Keratinocyte (primary cell): ENCODE data around the gene VPS9D1. TPM values are rescaled to one million over a fixed set of nuclear protein-coding genes. Genes with fewer than 3 reads are reported as not detected.
"Not testable (repeated sequence)": the region's sequence is repeated elsewhere in the genome, so short reads cannot be mapped to it uniquely, and the experiment has no call there.

Experiments
- DNase-seq: peaks from one replicate; pipeline ENCODE4 v3.0.0-alpha.2; 2011; ENCODE audit warnings: low read depth, missing footprints, low spot score
- FAIRE-seq: peaks from 2 replicates; lab custom pipeline; 2011; peaks lifted over from hg19 to GRCh38; lab: Jason Lieb, UNC
- H2AFZ ChIP-seq: 2 replicates; pipeline ENCODE4 v1.6.0; 2012; ENCODE audit warnings: low read length, control low read depth, inconsistent platforms; ENCODE audit not compliant: control insufficient read depth
- H3K27ac ChIP-seq: 2 replicates; pipeline ENCODE4 v1.5.1; 2011; ENCODE audit warnings: low read length; ENCODE audit not compliant: control insufficient read depth, insufficient read depth
- H3K27me3 ChIP-seq: 3 replicates; pipeline ENCODE4 v1.6.0; 2011; ENCODE audit warnings: low read length; ENCODE audit not compliant: control insufficient read depth, insufficient read depth; ENCODE audit errors: extremely low read depth
- H3K36me3 ChIP-seq, 2 experiments: 2 replicates in 1 of 2; 3 replicates in 1 of 2; pipeline ENCODE4 v1.5.1; 2011; ENCODE audit warnings: low read length in 2 of 2, mild to moderate bottlenecking in 1 of 2; ENCODE audit not compliant: control insufficient read depth in 2 of 2, insufficient read depth in 2 of 2; ENCODE audit errors: extremely low read depth in 1 of 2
- H3K4me1 ChIP-seq: 3 replicates; pipeline ENCODE4 v1.5.1; 2011; ENCODE audit warnings: low read length; ENCODE audit not compliant: control insufficient read depth, insufficient read depth; ENCODE audit errors: extremely low read depth
- H3K4me2 ChIP-seq: 3 replicates; pipeline ENCODE4 v1.6.0; 2011; ENCODE audit warnings: low read depth, low read length; ENCODE audit not compliant: control insufficient read depth, insufficient read depth; ENCODE audit errors: extremely low read depth
- H3K4me3 ChIP-seq, 3 experiments: fragments of 200-600 bp in 1 of 3; sonication (generic) in 1 of 3; 2 replicates in 2 of 3; 3 replicates in 1 of 3; pipeline ENCODE4 v1.5.1; 2011 to 2016; ENCODE audit warnings: low read length in 3 of 3, mild to moderate bottlenecking in 3 of 3, control low read depth in 2 of 3, inconsistent platforms in 1 of 3, low read depth in 1 of 3, mixed read lengths in 1 of 3, mixed run types in 1 of 3, moderate library complexity in 1 of 3; ENCODE audit not compliant: control insufficient read depth in 2 of 3, insufficient read depth in 2 of 3; ENCODE audit errors: extremely low read depth in 1 of 3
- H3K79me2 ChIP-seq: 2 replicates; pipeline ENCODE4 v1.6.0; 2012; ENCODE audit warnings: low read length; ENCODE audit not compliant: control insufficient read depth, insufficient read depth
- H3K9ac ChIP-seq: 3 replicates; pipeline ENCODE4 v1.6.0; 2011; ENCODE audit warnings: low read length; ENCODE audit not compliant: control insufficient read depth, insufficient read depth; ENCODE audit errors: extremely low read depth
- H3K9me1 ChIP-seq: 3 replicates; pipeline ENCODE4 v1.6.0; 2011; ENCODE audit warnings: low read length; ENCODE audit not compliant: control insufficient read depth, insufficient read depth; ENCODE audit errors: extremely low read depth
- H3K9me3 ChIP-seq: 2 replicates; pipeline ENCODE4 v1.5.1; 2012; ENCODE audit warnings: low read depth, low read length; ENCODE audit not compliant: control insufficient read depth
- H4K20me1 ChIP-seq: 3 replicates; pipeline ENCODE4 v1.6.0; 2011; ENCODE audit warnings: low read length; ENCODE audit not compliant: control insufficient read depth, insufficient read depth; ENCODE audit errors: extremely low read depth
- CTCF ChIP-seq, 3 experiments: IDR thresholded peaks in 1 of 3; conservative IDR thresholded peaks in 1 of 3; optimal IDR thresholded peaks in 1 of 3; 2 replicates in 2 of 3; 3 replicates in 1 of 3; pipeline versions ENCODE3 to v1.5.1; 2011; ENCODE audit warnings: low read length in 3 of 3, mild to moderate bottlenecking in 3 of 3, moderate library complexity in 2 of 3, control low read depth in 1 of 3, inconsistent platforms in 1 of 3; ENCODE audit not compliant: insufficient read depth in 2 of 3; ENCODE audit errors: extremely low read depth in 1 of 3
- EZH2 ChIP-seq: IDR thresholded peaks from one replicate; pipeline ENCODE4 v1.6.1; 2012; ENCODE audit warnings: inconsistent platforms, mild to moderate bottlenecking, low read length, moderate library complexity
- dilution Hi-C: fragments of 300-500 bp; cut with MboI; formaldehyde crosslinking; loops from one replicate; pipeline ENCODE4 v1.7.0; 2020; ENCODE audit warnings: low sequenced_read_pairs; ENCODE audit not compliant: extremely low pct_ligation_motif_present
- polyA plus RNA-seq, 5 experiments: library from polyadenylated mRNA; depleted of rRNA in 3 of 5; stranded (reverse) in 3 of 5; stranded (forward) in 1 of 5; unstranded in 1 of 5; fragments of >200 nt; gene quantifications; 1 replicate in 1 of 5; 2 replicates in 3 of 5; 3 replicates in 1 of 5; pipeline versions ENCODE4 v1.2.1 to v1.2.3, GENCODE V29; 2011 to 2012; ENCODE audit warnings: missing spikeins in 2 of 5, low read depth in 1 of 5, low replicate concordance in 1 of 5

Gene VPS9D1
- polyA plus RNA-seq, 1 donor (not counting 4 experiments of a cell fraction or from before 2014, with no cell fraction given): 1.6 TPM

GRCh38 chr16:89695086-89695874 is 25.4 kb downstream of the VPS9D1 start:
- Histone ChIP-seq H3K36me3 (peaks cover 31 to 37% of the 10 kb centered on the region in 2 experiments), H3K4me1 (peaks cover 4% of the 10 kb centered on the region), H4K20me1 (no peaks in the 10 kb centered on the region), H3K9ac (no peak overlapping the region), H3K4me3 (no peak overlapping the region), H3K9me3 (no peaks in the 10 kb centered on the region), H3K27ac (no peak overlapping the region), H3K27me3 (no peaks in the 10 kb centered on the region), H3K9me1 (no peaks in the 10 kb centered on the region), H3K4me2 (no peak overlapping the region), H2AFZ (no peak overlapping the region), H3K79me2 (peaks cover under 1% of the 10 kb centered on the region)
- dilution Hi-C loops: no loop called here
- FAIRE-seq: no peak
- no peak for DNase-seq
- TF ChIP-seq CTCF (optimal IDR thresholded peaks at IDR 0.05 in 1 of 3, IDR thresholded peaks at IDR 0.05 in 1 of 3, conservative IDR thresholded peaks at IDR 0.05 in 1 of 3; ENCODE audit: extremely low read depth in 1 of 3, insufficient read depth in 2 of 3, low read length in 3 of 3): no peak
- no peak for TF ChIP-seq EZH2

GRCh38 chr16:89694784-89695085 is 26.0 kb downstream of the VPS9D1 start:
- H2AFZ ChIP-seq, dilution Hi-C loops, H3K4me3 ChIP-seq, H3K9me1 ChIP-seq, H3K4me2 ChIP-seq, H4K20me1 ChIP-seq, H3K27me3 ChIP-seq, H3K4me1 ChIP-seq, H3K79me2 ChIP-seq, H3K27ac ChIP-seq, FAIRE-seq, H3K9ac ChIP-seq, H3K9me3 ChIP-seq, DNase-seq: not testable (repeated sequence)
- peaks cover 31 to 40% of the 10 kb centered on the region in 2 experiments for H3K36me3 ChIP-seq
